Uterine smooth muscle cell (primary cell): ENCODE results near the gene MECR. TPM values are rescaled to one million over a fixed set of nuclear protein-coding genes. Genes with fewer than 3 reads are reported as not detected.

Experiments
- total RNA-seq: library from RNA; depleted of rRNA; stranded (reverse); fragments of >200 nt; gene quantifications from 2 replicates; pipeline ENCODE4 v1.2.3, GENCODE V29; 2014

MECR gene
- total RNA-seq: 24.1 and 27.4 TPM in 2 replicates

GRCh38 chr1:29230553-29231378, at the start of gene MECR:
Gene MECR (minus strand): TSS chr1:29230934. CDS start chr1:29230906, 28 bp downstream.

GRCh38 chr1:29235955-29236711, 5.4 kb upstream of the MECR start, which contains the start of gene PTPRU:
Gene PTPRU (plus strand): TSS chr1:29236522. CDS start chr1:29236645, 123 bp downstream.

DNA sequence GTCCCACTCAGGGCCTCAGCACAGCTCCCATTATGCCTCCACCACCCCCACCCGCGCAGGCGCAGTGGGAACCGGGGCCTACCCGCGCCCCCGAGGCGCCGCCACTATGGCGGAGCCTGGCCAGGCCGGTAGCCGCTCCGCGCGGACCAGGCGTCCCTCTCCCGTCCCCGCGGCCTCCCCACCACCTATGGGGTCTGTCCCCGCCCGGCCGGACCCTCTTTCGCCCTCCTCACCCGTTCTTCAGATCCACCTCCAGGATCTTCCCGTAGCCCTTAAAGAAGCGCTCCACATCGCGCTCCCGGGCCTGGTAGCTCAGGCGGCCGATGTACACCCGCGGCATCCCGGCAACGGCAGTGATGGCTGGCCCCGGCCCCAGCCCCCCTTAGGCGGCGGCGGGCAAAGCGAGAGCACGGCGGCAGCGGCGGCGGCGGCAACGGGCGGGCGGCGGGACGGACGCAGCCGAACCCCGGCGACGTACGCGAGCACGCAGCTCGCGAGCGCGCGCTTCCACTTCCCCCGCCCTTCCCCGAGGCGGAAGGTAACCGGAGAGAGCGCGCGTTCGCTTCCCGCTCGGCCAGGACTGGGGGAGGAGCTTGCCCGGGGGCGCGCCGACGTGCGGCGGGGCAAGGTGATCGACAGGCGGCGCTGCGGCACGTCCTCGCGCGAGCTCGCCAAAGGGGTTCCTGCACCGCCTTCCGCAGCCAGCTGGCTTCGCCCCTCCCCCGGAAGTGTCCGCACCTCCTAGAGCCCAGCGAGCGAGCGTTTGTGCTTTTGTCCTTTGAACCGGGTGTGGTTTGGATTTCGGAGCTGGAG, 49.1 kb downstream of the MECR start, which contains the start of gene SRSF4:
TSS of gene SRSF4 (minus strand) at position 488 of the 813 bp plus-strand sequence. CDS start at position 340, 148 bp downstream.

Other genes with a start within 250 kb of the MECR start
- gene TMEM200B, start 107.0 kb downstream of the MECR start, total RNA-seq: 21.0 and 22.8 TPM in 2 replicates
- 48.5 and 60.2 TPM in 2 replicates for gene SRSF4, start 49.0 kb downstream of the MECR start, total RNA-seq
- 19.1 and 22.5 TPM in 2 replicates for gene PTPRU, start 5.6 kb upstream of the MECR start, total RNA-seq